ENCODE results near the gene SHB.

DNA sequence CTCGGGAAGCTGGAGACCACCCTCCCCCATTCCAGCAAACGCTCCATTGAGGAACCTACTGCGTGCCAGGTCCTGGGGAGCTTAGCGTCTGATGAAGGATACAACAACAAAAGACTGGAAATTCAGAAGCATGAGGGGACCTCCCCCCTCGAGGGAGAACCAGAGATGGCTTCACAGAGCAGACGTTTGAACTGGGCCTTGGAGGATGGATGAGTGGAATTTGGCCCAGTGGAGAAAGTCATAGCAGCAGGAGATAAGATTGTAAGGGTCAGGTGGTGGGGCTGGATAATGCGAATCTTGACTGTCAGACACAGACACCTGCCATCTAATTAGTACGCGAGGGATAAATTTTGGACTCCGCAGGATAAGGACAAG is 163.9 kb downstream of the SHB start:
- TF ChIP-seq, protein P1, sequence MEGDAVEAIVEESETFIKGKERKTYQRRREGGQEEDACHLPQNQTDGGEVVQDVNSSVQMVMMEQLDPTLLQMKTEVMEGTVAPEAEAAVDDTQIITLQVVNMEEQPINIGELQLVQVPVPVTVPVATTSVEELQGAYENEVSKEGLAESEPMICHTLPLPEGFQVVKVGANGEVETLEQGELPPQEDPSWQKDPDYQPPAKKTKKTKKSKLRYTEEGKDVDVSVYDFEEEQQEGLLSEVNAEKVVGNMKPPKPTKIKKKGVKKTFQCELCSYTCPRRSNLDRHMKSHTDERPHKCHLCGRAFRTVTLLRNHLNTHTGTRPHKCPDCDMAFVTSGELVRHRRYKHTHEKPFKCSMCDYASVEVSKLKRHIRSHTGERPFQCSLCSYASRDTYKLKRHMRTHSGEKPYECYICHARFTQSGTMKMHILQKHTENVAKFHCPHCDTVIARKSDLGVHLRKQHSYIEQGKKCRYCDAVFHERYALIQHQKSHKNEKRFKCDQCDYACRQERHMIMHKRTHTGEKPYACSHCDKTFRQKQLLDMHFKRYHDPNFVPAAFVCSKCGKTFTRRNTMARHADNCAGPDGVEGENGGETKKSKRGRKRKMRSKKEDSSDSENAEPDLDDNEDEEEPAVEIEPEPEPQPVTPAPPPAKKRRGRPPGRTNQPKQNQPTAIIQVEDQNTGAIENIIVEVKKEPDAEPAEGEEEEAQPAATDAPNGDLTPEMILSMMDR (IDR thresholded peaks at IDR 0.05; ENCODE audit: low read length), result no peak
- TF ChIP-seq EZH2 (IDR thresholded peaks at IDR 0.05; ENCODE audit: borderline replicate concordance, low read length), result no peak

Data from OCI-LY1 (cell line).